HG03439 (cell line): ENCODE data around the gene AAK1.
A peak's percentile ranks its signal among the peaks of the same experiment; 100 is the strongest.

Experiments used
- ATAC-seq: cut with Tn5 transposase; IDR thresholded peaks from one replicate; pipeline ENCODE4 v1.9.1; 2021; ENCODE audit warnings: mild to moderate bottlenecking, moderate library complexity; ENCODE audit not compliant: unreplicated experiment

Gene AAK1

DNA sequence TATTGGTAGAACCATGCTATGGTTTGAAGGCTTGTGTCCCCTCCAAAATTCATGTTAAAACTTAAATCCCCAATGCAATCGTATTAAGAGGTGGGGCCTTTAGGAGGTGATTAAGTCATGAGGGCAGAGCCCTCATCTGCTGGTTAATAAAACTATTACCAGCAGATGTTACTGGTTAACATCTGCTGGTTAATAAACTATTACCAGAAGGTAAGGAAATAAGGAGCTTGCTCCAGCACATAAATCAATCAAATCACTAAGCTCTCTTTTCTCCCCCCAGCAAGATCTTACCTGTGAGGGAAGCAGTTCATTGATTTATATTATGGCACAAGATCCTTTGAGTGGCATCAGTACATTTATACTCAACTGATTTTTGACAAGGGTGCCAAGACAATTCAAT lies 96.9 kb downstream of the AAK1 start:
- no peak for ATAC-seq

DNA sequence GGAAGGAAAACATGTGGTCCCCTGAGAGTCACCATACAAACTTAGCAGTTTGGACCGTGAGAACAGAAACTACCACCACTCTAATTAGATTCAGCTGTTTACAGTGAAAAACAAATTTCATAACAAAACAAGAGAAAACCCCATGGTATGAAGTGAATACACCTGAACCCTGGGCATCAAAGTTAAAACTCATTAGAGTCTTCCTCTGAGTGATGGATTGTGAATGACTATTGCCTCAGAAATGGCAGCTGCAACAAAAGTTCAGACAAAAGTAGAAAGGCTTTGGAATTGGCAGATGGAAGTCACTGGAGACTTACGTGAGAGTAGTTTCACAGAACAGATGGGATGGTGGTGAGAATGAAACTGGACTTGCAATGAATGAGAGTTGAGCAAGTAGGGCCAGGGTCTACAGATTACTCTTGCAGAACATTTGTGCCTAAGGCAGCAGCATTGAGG lies 98.0 kb downstream of the AAK1 start:
- peak; percentile 54 for ATAC-seq

DNA sequence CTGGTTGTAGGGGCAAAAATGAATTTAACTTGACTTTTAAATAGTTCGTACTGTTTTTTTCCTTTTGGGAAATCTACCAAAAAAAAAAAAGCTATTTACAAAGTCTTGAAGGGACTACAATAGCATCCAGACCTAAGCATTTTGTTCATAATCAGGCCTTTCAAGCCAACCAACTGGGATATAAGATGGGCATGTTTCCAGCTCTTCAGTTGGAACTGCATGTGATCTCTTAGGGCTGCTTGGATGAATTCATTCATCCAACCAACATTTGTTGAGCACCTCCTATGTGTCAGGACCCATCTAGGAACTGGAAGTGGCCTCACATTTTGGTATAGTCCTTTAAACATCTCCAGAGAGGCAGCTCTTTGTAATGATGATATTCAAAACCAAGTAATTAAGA lies 98.6 kb downstream of the AAK1 start:
- no peak for ATAC-seq

DNA sequence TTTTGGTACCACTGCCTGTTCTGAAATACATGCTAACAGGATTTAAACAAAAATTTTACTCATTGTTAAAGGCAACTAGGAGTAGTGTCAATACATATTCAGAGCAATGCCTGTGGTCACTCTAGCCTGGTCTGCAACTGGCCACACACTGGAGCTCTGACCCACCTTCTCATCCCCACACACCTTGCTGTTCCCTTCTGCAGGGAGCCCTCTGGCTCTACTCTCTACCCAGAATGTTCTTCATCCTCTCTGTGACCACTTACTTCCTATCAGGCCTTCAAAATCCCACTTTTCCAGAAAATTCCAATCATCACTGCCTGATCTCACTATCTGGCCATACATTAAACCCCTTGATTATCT lies 104.0 kb downstream of the AAK1 start:
- ATAC-seq = no peak

DNA sequence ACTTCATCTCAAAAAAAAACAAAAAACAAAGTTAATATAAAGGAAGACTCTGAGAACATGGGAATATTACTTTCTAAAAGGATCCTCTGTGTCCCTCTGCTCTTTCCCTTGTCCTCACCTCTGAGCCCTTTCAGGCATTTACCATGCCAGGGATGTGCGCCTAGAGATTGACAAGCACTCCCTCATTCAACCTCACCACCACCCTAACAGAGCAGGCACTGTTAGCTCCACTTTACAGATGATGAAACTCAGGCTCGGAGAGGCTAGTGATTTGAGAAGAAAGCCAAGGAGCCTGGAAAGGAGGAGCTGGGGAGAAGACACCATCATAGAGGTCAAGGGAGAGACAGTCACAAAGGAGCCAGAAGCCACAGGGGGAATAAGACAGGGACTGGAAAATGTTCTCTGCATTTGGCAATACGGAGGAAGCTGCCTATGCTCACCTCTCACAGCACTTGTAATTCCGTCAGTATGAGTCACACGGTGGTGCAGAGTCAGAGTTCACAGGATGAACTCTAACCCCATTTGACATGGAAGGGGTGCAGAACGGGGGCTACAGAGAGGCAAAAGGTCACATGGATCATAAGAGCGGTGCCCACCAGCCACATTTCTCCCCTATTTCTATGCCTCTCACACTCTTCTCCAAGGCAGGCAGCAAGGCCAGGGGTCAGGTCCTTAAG lies 104.5 kb downstream of the AAK1 start:
- ATAC-seq = no peak

DNA sequence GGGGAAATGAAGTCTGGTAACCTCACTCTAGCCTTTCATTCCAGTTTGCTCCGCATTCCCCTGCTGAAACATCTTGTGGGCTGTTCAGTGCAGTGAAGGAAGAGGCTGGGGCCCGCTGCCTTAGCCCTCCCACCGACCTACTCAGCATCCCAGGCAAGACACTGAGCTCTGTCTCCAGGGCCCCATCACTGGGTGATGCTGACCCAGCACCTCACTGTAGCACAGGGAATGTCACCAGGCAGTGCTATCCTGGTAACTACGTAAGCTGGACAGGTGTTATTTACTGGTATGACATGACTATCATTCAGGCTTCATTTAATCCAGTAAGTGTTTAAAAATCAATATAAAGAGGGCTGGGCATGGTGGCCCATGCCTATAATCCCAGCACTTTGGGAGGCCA lies 105.3 kb downstream of the AAK1 start:
- no peak for ATAC-seq

DNA sequence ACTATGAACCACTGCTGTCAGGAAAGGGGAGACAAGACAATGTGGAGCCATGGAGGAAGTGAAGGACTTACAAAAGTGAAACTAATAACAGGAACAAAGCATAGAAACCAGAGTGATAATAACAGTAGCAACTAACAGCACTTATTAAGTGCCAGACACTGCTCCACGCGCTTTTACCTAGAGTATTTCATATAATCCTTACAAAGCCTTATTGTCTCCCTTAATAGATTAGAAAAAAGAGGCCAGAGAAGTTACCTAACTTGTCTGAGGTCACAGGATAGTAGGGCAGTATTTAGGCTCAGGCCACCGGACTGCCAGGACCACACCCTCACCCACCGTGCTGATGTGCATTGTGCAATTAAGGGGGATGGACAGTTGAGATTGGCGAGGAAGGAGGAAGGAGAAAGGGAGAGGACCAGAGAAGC lies 107.7 kb downstream of the AAK1 start:
- no peak for ATAC-seq

DNA sequence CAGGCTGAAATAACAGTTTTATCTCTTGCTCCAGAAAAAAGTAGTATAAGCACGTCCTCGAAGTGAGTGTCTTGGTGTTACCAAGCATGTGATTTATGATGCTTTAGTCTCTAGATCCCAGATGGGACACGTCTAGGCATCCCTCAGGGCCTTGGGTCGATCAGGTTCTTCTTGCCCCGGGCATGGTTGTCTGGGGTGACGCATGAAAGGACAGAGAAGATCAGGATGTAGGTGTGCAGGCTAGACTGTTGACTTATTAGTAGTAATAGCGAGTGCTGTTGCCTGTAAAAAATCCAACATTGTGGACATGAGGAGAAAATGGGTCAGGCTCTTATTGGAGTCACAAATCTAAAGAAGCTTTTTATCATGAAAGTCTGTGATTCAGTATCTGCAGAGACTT lies 112.4 kb downstream of the AAK1 start:
- no peak for ATAC-seq

DNA sequence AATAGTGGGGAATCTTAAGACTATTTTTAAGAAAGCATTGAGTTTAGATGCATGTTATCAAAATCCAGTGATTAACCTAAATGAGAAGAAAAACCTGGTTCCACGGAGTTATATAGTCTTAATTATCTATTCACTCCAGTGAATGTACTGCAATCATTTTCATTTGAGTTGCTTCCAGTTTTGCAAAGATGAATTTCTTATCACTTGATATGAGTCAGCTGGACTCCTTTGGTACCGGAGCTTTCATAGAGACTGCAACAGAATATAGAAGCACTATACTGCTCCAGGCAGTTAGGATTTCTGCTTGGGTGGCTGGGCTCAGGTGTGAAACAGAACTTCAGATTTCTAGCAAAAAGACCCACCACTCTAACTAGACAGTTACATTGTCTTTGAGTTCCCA lies 114.1 kb downstream of the AAK1 start:
- ATAC-seq = no peak

DNA sequence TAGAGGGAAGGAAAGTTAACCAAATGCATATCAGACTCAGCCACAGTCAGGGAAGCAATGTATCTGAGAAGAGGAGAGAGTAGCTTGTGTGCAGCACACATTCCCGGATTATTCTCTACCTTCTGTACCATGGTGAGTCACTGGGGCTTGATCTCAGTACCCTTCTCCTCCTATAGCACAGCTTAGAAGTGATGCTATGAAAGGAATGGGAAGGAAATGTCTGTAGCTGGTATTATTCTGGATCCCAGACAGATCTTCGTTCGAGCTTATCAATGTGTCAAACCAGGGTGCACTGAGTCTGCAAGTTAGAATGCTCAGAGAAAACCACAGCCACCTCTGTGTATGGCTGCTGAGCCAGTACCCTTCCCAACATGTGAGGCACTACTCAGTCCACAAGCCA lies 118.3 kb downstream of the AAK1 start:
- no peak for ATAC-seq

DNA sequence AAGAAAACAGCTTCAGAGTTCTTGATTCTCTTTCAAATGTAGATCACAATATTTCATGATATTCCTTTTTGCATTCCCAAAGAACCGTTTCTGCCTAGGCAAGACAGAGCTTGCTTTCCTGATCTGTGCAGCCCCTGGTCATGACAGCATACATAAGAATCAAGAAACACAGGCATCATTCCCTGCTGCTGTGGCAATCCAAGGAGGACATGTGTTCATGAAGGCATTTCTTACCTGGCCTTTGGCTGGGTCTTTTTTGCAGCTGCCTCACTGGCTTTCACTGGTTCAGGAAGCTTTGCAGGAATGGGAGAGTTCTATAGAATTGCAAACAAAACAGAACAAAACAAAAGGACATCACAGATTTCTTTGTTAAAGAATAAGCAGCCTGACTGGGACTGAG lies 118.7 kb downstream of the AAK1 start:
- no peak for ATAC-seq

DNA sequence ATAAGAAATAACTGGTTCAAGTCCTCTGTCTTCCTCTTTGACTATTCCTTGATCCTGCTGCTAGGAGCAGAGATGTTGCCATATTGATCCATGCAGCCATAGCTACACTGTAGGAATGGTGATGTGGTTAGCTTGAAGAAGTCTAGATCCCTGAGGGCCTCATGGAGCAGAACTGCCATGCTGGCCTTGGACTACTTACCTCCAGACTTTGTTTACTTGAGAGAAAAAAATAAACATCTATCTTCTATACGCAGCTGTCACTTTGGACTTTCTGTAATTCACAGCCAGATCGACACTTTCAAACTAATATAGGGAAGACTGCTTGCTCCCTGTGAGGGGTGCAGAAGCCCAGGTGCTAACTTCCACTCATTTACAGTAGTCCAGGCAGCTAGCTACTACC lies 121.8 kb downstream of the AAK1 start:
- ATAC-seq = no peak

DNA sequence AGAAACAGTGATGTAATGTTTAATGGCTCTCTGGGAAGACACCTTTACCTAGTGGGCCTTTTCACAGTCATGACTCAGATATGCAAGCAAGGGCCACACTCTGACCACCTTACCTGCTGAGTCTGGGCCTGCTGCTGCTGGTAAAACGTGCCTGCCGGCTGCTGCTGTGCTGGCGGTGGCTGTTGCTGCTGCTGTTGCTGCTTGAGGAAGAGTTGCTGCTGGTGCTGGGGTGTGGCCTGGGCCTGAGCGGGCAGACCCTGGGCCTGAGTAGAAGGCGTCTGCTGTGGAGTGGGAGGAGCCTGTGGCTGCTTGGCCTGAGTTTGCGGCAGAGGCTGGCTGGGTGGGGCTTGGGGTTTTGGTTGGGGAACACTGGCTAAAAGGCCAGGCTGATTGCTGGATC lies 124.7 kb downstream of the AAK1 start:
- ATAC-seq = no peak

DNA sequence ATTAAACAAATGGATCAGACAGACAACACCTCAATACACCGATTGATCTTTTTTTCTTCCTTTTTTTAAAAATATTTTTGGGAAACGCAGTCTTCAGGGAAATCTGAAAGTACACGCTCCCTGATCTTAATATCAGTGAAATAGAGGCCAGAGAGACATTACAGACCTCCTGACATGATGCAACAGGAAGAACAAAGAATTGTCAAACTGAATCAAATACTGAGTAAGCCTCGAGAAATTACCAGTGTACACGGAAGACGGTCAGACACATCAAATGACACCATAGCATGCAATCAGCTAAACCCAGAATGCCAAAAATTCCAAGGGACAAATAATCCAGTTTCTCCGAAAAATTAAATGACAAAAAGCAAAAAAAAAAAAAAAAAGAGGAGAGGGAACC lies 126.1 kb downstream of the AAK1 start:
- no peak for ATAC-seq

DNA sequence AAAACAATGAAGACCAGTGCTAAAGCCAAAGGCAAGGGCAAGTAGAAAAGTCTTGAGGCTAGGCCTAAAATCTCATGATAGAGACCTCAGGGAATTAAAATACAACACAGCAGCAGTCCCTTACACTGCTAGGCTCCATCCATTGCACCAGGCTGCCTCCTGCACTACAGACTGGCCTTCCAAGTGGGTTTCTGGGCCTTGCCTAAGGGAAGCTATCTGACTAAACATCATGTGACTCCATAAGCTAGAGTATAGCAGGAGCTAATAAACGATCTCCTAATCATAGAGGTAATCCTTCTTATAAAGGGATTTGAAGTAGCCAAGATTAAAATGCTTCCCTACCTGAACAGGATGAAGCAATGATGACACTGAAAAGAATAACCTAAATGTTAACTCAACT lies 128.7 kb downstream of the AAK1 start:
- ATAC-seq = no peak

DNA sequence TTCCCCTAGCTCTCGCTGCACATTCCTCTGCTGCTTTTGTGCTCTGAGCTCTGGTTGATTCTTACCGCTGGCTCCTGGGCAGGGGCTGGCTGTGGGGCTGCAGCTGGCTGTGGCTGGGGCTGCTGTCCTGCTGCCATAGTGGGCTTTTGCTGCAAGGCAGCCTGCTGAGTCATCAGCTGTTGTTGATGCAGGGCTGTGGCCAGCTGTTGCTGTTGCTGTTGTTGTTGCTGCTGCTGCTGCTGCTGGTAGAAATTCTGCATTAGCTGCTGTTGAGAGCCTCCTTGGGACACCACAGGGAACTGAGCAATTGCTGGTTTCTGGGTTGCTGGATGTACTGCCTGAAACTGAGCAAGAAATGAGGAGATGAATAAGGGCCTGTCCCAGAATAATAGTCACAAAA lies 129.1 kb downstream of the AAK1 start:
- ATAC-seq = no peak

DNA sequence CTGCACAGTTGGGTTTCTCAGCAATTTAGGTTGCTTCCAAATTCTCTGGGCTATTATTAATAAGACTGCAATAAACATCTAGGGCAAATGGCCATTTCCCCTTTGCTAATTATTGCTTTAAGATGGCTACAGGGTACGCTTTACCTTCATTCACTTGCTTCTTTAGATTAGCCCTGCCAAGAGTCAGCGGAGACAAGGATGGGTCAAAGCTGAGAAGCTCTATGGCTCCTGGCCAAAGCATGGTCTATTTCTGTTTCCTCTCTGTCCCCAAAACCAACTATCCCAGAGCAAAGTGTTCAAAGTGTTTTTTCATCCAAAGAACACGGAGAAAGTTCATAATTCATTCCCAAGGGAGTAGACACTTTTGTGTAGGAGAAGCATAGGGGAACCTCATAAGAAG lies 131.1 kb downstream of the AAK1 start:
- ATAC-seq = no peak

DNA sequence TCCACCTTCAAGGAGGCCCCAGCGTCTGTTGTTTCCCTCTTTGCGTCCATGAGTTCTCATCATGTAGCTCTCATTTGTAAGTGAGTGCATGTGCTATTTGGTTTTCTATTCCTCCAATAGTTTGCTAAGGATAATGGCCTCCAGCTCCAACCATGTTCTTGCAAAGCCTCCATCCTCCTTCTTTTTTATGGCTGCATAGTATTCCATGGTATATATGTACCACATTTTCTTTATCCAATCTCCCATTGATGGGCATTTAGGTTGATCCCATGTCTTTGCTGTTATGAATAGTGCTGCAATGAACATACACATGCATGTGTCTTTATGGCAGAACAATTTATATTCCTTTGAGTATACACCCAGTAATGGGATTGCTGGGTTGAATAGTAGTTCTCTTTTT lies 133.3 kb downstream of the AAK1 start:
- no peak for ATAC-seq

DNA sequence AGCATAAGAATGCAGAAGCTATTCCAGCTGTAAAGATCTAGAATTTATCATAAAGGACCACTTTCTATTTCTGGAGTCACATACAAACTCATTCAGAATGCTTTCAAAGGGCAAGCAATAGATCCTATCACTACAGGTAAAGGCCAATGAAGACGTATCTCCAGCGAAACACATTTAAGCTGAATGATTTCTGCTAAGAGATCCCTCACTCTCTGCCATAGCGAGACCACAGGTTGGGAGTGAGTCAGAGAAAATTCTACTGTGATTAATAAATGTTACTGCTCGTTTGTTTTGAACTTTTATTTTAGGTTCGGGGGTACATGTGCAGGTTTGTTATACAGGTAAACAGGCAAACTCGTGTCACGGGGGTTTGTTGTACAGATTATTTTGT lies 133.8 kb downstream of the AAK1 start:
- no peak for ATAC-seq

DNA sequence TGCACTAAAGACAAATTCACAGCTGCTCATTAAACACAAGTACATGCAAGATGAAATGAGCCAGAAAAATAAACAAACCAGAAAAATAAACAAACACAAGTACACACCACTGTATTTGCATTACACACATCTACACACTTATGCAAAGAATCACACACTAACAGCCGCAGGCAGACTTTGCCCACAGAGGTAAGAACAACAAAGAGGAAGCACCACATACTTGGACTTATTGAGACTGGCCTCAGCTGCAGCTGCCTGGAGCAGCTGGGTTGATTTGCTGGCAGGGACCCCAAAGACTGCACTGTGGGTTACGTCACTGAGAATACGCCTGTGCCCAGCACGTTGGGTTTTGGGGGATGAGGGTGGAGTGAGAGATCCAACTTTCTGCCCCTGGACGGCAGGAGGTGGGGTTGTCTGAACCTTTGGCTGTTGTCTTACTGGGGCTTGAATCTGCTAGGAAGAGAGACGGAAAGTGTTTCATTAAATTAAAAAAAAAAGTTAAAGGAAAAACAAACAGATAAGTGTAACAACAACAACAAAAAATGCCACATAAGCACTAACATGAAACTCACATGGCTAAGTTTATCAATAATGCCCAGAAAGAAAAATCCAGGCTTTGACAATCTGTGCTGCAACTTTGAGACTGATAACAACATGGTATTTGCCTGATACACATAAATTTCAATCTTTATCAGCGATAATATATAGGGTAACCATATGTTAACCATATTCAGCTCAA lies 134.4 kb downstream of the AAK1 start:
- ATAC-seq = no peak

DNA sequence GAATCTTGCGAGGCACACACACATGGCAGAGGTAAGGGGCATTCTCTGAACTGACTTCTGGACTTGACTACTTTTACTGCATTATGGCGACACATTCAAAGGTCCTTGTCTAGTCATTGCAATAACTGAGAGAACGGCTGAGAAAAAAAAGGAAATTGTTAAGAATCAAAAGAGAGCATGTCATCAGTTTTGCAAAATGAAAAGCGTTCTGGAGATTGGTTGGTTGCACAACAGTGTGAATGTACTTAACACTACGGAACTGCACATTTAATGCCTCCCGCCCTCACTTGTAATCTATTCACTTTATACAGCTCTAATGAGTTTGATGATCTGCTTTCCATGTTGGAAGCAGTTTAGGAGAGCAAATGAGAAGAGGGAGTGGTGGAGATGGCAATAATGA lies 137.8 kb downstream of the AAK1 start:
- no peak for ATAC-seq

DNA sequence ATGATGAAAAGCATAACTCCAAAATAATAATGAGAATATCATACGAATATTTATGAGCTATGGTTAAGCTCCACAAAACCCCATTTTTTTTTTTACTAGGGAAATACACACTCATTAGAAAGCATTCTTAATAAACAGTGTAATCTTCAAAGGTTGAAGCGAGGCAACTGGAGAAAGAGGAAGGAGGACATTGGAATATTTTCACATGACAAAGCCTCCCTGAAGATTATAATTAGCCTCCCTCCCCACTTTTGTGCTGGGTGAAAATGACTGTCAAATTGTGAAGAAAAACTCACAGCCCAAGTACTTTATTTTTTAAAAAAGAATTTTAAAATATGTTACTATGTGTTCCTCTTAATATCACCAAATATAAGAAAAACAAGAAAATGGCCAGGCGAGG lies 142.2 kb downstream of the AAK1 start:
- ATAC-seq = no peak

DNA sequence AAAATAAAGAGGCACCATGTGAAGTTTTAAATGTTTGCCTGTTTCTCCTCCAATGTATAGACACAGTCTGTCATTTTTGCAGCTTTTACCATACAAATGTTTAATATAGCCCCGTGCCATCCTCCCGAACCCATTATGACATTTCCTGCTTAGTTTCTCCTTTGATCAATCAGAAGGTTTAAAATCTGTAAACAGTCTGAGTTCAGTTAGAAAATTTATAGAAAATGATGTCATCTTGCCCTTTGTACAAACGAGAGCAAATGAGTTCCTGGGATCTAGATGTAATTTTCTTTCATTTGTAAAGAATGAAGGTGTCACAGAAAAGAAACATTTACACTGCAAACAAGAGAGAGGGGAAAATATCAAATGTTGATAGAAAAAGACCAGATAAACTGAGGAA lies 143.6 kb downstream of the AAK1 start:
- ATAC-seq = no peak
